ENCODE data around the gene PFKL.
A peak's percentile ranks its signal among the peaks of the same experiment; 100 is the strongest.
"Not testable (repeated sequence)": the region's sequence is repeated elsewhere in the genome, so short reads cannot be mapped to it uniquely, and the experiment has no call there.

The PFKL gene

GRCh38 chr21:44329971-44330681 lies 30.3 kb downstream of the PFKL start:
- no peak for DNase-seq

GRCh38 chr21:44330698-44331097 lies 30.8 kb downstream of the PFKL start:
- no peak for DNase-seq

- no peak for DNase-seq
Observed at GRCh38 chr21:44331209-44331608, 31.4 kb downstream of the PFKL start.

- peak; percentile 84 for DNase-seq
Observed at GRCh38 chr21:44331650-44332307, 31.9 kb downstream of the PFKL start.

GRCh38 chr21:44332383-44332782 lies 32.5 kb downstream of the PFKL start:
- DNase-seq = peak; percentile 82

GRCh38 chr21:44332965-44333364 lies 33.1 kb downstream of the PFKL start:
- DNase-seq = no peak

- DNase-seq = no peak
Observed at GRCh38 chr21:44333509-44334328, 33.9 kb downstream of the PFKL start.

- DNase-seq = no peak
Observed at GRCh38 chr21:44334329-44335030, 34.6 kb downstream of the PFKL start.

- DNase-seq = no peak
Observed at GRCh38 chr21:44335266-44336059, 35.6 kb downstream of the PFKL start.

GRCh38 chr21:44337449-44337848 lies 37.6 kb downstream of the PFKL start:
- DNase-seq = no peak

- DNase-seq = no peak
Observed at GRCh38 chr21:44337941-44338895, 38.4 kb downstream of the PFKL start.

GRCh38 chr21:44338971-44339910 lies 39.4 kb downstream of the PFKL start, which contains the start of gene CFAP410:
Gene CFAP410 (minus strand): TSS chr21:44339390. CDS start chr21:44339194, 196 bp downstream.
- DNase-seq = peak; percentile 88

- not testable (repeated sequence) for DNase-seq
Observed at GRCh38 chr21:44341726-44342458, 42.0 kb downstream of the PFKL start.

- DNase-seq = not testable (repeated sequence)
Observed at GRCh38 chr21:44342981-44343380, 43.1 kb downstream of the PFKL start.

- DNase-seq = no peak
Observed at GRCh38 chr21:44344541-44345183, 44.8 kb downstream of the PFKL start.

GRCh38 chr21:44345495-44345894 lies 45.6 kb downstream of the PFKL start:
- DNase-seq = no peak

GRCh38 chr21:44347911-44348451 lies 48.1 kb downstream of the PFKL start:
- no peak for DNase-seq

- no peak for DNase-seq
Observed at GRCh38 chr21:44348861-44349260, 49.0 kb downstream of the PFKL start.

Measured in NCI-H1694 (cell line).